IMR-90 (cell line): ENCODE measurements around the gene MEGF11. TPM values are rescaled to one million over a fixed set of nuclear protein-coding genes. Genes with fewer than 3 reads are reported as not detected.

ENCODE experiments used
- ATAC-seq: fragments of 200-7000 bp; cut with Tn5 transposase; 2 replicates; pipeline ENCODE4 v1.9.1; 2020; ENCODE audit warnings: low read depth, mild to moderate bottlenecking, moderate library complexity
- BruUV-seq: library from RNA; stranded (reverse); fragments of 400-500 nt; replicated peaks from 2 replicates; lab custom pipeline; 2021; lab: Mats Ljungman, UMichigan
- CTCF ChIA-PET: fragments of 300-600 bp; formaldehyde crosslinking; extraction: SDS; loops from one replicate; lab custom pipeline; 2021; ENCODE audit warnings: antibody characterized with exemption; lab: Yijun Ruan, JAX
- POLR2A ChIA-PET: fragments of 300-600 bp; sonication (Branson Sonifier 250); formaldehyde crosslinking; loops from one replicate; lab custom pipeline; 2022; ENCODE audit warnings: antibody characterized with exemption; ENCODE audit not compliant: unreplicated experiment; lab: Charles Lee
- DNase-seq: peaks from one replicate; pipeline ENCODE4 v3.0.0; 2013
- H2AFZ ChIP-seq: replicated peaks from 2 replicates; pipeline ENCODE3; 2013; ENCODE audit warnings: low read length, mild to moderate bottlenecking; ENCODE audit not compliant: poor library complexity
- H2AK5ac ChIP-seq: 2 replicates; pipeline ENCODE4 v1.6.1; 2013; ENCODE audit warnings: low read depth, low read length, inconsistent platforms
- H2AK9ac ChIP-seq: replicated peaks from 2 replicates; pipeline ENCODE3; 2013; ENCODE audit warnings: mild to moderate bottlenecking, low read depth, low read length, moderate library complexity; ENCODE audit not compliant: poor library complexity
- H2BK120ac ChIP-seq: 2 replicates; pipeline ENCODE4 v1.6.1; 2013; ENCODE audit warnings: low read depth, low read length, inconsistent platforms
- H2BK15ac ChIP-seq: 3 replicates; pipeline ENCODE4 v1.6.1; 2013; ENCODE audit warnings: low read depth, low read length, inconsistent platforms
- H2BK20ac ChIP-seq: 2 replicates; pipeline ENCODE4 v1.6.1; 2013; ENCODE audit warnings: low read depth, mild to moderate bottlenecking, inconsistent platforms, low read length, moderate library complexity
- H2BK5ac ChIP-seq: 2 replicates; pipeline ENCODE4 v1.6.1; 2013; ENCODE audit warnings: mild to moderate bottlenecking, low read depth, low read length, inconsistent platforms; ENCODE audit not compliant: poor library complexity, severe bottlenecking
- H3K14ac ChIP-seq: replicated peaks from 2 replicates; pipeline ENCODE4 v1.6.1; 2013; ENCODE audit warnings: low read depth, low read length, inconsistent platforms
- H3K18ac ChIP-seq: 2 replicates; pipeline ENCODE4 v1.6.1; 2013; ENCODE audit warnings: low read depth, low read length, control low read depth
- H3K23ac ChIP-seq: 2 replicates; pipeline ENCODE4 v1.6.1; 2013; ENCODE audit warnings: low read depth, low read length, inconsistent platforms
- H3K27ac ChIP-seq: 2 replicates; pipeline ENCODE4 v1.5.1; 2013; ENCODE audit warnings: mild to moderate bottlenecking, control low read depth, low read length; ENCODE audit not compliant: insufficient read depth
- H3K27me3 ChIP-seq: 2 replicates; pipeline ENCODE4 v1.6.1; 2013; ENCODE audit warnings: low read length; ENCODE audit not compliant: control insufficient read depth, insufficient read depth
- H3K36me3 ChIP-seq: 2 replicates; pipeline ENCODE4 v1.6.1; 2013; ENCODE audit warnings: low read length, mixed read lengths; ENCODE audit not compliant: control insufficient read depth, insufficient read depth
- H3K4ac ChIP-seq: 2 replicates; pipeline ENCODE4 v1.6.1; 2013; ENCODE audit warnings: low read depth, low read length, inconsistent platforms
- H3K4me1 ChIP-seq: 2 replicates; pipeline ENCODE4 v1.6.1; 2013; ENCODE audit warnings: low read length, mixed read lengths; ENCODE audit not compliant: control insufficient read depth, insufficient read depth
- H3K4me2 ChIP-seq: 2 replicates; pipeline ENCODE4 v1.6.1; 2013; ENCODE audit warnings: low read depth, mild to moderate bottlenecking, control low read depth, low read length, moderate library complexity
- H3K4me3 ChIP-seq: 2 replicates; pipeline ENCODE4 v1.5.1; 2013; ENCODE audit warnings: low read depth, mild to moderate bottlenecking, control low read depth, low read length, moderate library complexity; ENCODE audit not compliant: insufficient read depth
- H3K56ac ChIP-seq: 2 replicates; pipeline ENCODE4 v1.6.1; 2013; ENCODE audit warnings: low read length, inconsistent platforms; ENCODE audit not compliant: insufficient read depth; ENCODE audit errors: extremely low read depth
- H3K79me1 ChIP-seq, 2 experiments: 2 replicates each; pipeline ENCODE4 v1.6.1; 2013; ENCODE audit warnings: low read length in 2 of 2, inconsistent platforms in 1 of 2, low read depth in 1 of 2
- H3K9ac ChIP-seq: 2 replicates; pipeline ENCODE4 v1.6.1; 2013; ENCODE audit warnings: low read depth, low read length, control low read depth
- H3K9me1 ChIP-seq: 2 replicates; pipeline ENCODE4 v1.6.1; 2013; ENCODE audit warnings: low read length, inconsistent platforms; ENCODE audit not compliant: insufficient read depth
- H3K9me3 ChIP-seq: 2 replicates; pipeline ENCODE4 v1.6.1; 2013; ENCODE audit warnings: low read length; ENCODE audit not compliant: control insufficient read depth, insufficient read depth
- H4K20me1 ChIP-seq: 2 replicates; pipeline ENCODE4 v1.6.1; 2013; ENCODE audit warnings: low read length, inconsistent platforms; ENCODE audit not compliant: insufficient read depth
- H4K5ac ChIP-seq: 2 replicates; pipeline ENCODE4 v1.6.1; 2013; ENCODE audit warnings: mild to moderate bottlenecking, low read depth, low read length, control low read depth
- H4K8ac ChIP-seq, 2 experiments: 2 replicates each; pipeline ENCODE4 v1.6.1; 2013; ENCODE audit warnings: low read depth in 2 of 2, low read length in 2 of 2, control low read depth in 1 of 2, inconsistent platforms in 1 of 2
- H4K91ac ChIP-seq: 2 replicates; pipeline ENCODE4 v1.6.1; 2013; ENCODE audit warnings: low read depth, low read length, inconsistent platforms; ENCODE audit not compliant: insufficient read depth
- BHLHE40 ChIP-seq: fragments of 150-350 bp; IDR thresholded peaks from 2 replicates; pipeline ENCODE4 v1.6.1; 2016; ENCODE audit warnings: mild to moderate bottlenecking, low read depth, low read length
- CHD1 ChIP-seq: IDR thresholded peaks from 2 replicates; pipeline ENCODE4 v1.6.1; 2012; ENCODE audit warnings: low read depth, low read length, improper control_type of control experiment
- CTCF ChIP-seq: conservative IDR thresholded peaks from 2 replicates; pipeline ENCODE4 v1.5.1; 2012; ENCODE audit warnings: mild to moderate bottlenecking, low read depth, low read length, improper control_type of control experiment
- FOS ChIP-seq: fragments of 150-350 bp; IDR thresholded peaks from 2 replicates; pipeline ENCODE4 v1.6.1; 2016; ENCODE audit warnings: low read depth, low read length
- MAZ ChIP-seq: IDR thresholded peaks from 2 replicates; pipeline ENCODE4 v1.6.1; 2012; ENCODE audit warnings: low read depth, mild to moderate bottlenecking, low read length, improper control_type of control experiment, moderate library complexity, borderline replicate concordance
- MXI1 ChIP-seq: IDR thresholded peaks from 2 replicates; pipeline ENCODE4 v1.6.1; 2012; ENCODE audit warnings: low read depth, mild to moderate bottlenecking, low read length, moderate library complexity, borderline replicate concordance
- POLR2A ChIP-seq: IDR thresholded peaks from 2 replicates; pipeline ENCODE4 v1.6.1; 2012; ENCODE audit warnings: mild to moderate bottlenecking, low read depth, low read length
- RAD21 ChIP-seq: IDR thresholded peaks from 2 replicates; pipeline ENCODE4 v1.6.1; 2012; ENCODE audit warnings: low read length, improper control_type of control experiment
- RCOR1 ChIP-seq: IDR thresholded peaks from 2 replicates; pipeline ENCODE4 v1.6.1; 2012; ENCODE audit warnings: mild to moderate bottlenecking, low read length, improper control_type of control experiment; ENCODE audit not compliant: insufficient replicate concordance
- RFX5 ChIP-seq: IDR thresholded peaks from 2 replicates; pipeline ENCODE4 v1.8.0; 2012; ENCODE audit warnings: low read depth, mild to moderate bottlenecking, low read length, moderate library complexity
- USF2 ChIP-seq: fragments of 150-350 bp; IDR thresholded peaks from 2 replicates; pipeline ENCODE4 v1.6.1; 2017; ENCODE audit warnings: mild to moderate bottlenecking, antibody characterized with exemption, low read length, low read depth
- dilution Hi-C: fragments of 300-500 bp; cut with HindIII; formaldehyde crosslinking; loops from one replicate; pipeline ENCODE4 v1.14.3; 2018; ENCODE audit warnings: low sequenced_read_pairs; ENCODE audit not compliant: unreplicated experiment
- in situ Hi-C: fragments of 300-500 bp; cut with MboI; formaldehyde crosslinking; loops from 3 replicates; pipeline ENCODE4 v1.14.3; 2019; ENCODE audit warnings: low sequenced_read_pairs, inconsistent platforms, mixed read lengths
- intact Hi-C: fragments of 100-400 bp; cut with micrococcal nuclease; formaldehyde crosslinking; loops from 2 replicates; pipeline ENCODE4 v1.10.0; 2022
- polyA plus RNA-seq, 3 experiments: library from polyadenylated mRNA; depleted of rRNA; stranded (reverse); fragments of >200 nt; gene quantifications; 2 replicates each; pipeline ENCODE4 v1.2.3, GENCODE V29; 2012; ENCODE audit warnings: low replicate concordance in 1 of 3
- total RNA-seq: library from RNA; depleted of rRNA; stranded (reverse); fragments of >200 nt; gene quantifications from 2 replicates; pipeline ENCODE4 v1.2.3, GENCODE V29; 2012

MEGF11 gene
- total and polyA plus RNA-seq, 2 of the 4 experiments (the other 2 are of a cell fraction): not detected

DNA sequence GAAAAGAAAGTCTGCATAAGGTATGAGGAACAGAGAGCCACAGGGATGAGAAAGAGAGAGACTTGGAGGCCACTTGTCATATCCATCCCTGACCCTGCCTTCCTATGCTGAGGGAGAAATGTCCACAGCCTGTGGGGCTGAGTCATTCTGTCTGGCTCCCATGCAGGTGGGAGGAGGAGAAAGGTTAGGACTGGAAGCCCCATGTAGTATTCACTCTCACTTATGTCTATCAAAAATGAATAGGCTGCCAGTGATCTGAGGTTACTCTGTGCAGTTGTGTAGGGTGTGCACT, 313.0 kb downstream of the MEGF11 start:
- Histone ChIP-seq H3K14ac (no peak overlapping the region), H3K23ac (no peak overlapping the region), H3K9me1 (peaks cover 3% of the 10 kb centered on the region; the same call in 1 of the 2 replicates), H3K27ac (no peak overlapping the region), H4K20me1 (no peaks in the 10 kb centered on the region; the same call in 1 of the 2 replicates), H3K9ac (no peak overlapping the region), H2BK15ac (no peak overlapping the region), H3K36me3 (no peaks in the 10 kb centered on the region), H2AK5ac (no peak overlapping the region), H3K4me1 (peaks cover 6% of the 10 kb centered on the region), H3K56ac (no peak overlapping the region), H2AK9ac (no peak overlapping the region), H4K8ac (no peak overlapping the region), H3K79me1 (no peaks in the 10 kb centered on the region), H3K4me2 (no peak overlapping the region), H2AFZ (no peak overlapping the region), H3K18ac (no peak overlapping the region), H2BK120ac (no peak overlapping the region), H2BK5ac (no peak overlapping the region), H2BK20ac (no peak overlapping the region), H3K4me3 (no peak overlapping the region), H4K91ac (no peak overlapping the region), H3K27me3 (peaks cover 12% of the 10 kb centered on the region), H3K9me3 (no peaks in the 10 kb centered on the region), H3K4ac (no peak overlapping the region), H4K5ac (no peak overlapping the region)
- dilution Hi-C loops (no loop called here), in situ Hi-C loops (no loop called here), intact Hi-C loops (no loop called here)
- ChIA-PET POLR2A (no interaction called here), CTCF (no interaction called here)
- ATAC-seq (no peak), DNase-seq (peak; percentile 13)
- TF ChIP-seq MXI1 (no peak), RAD21 (no peak), RFX5 (no peak), POLR2A (no peak), RCOR1 (no peak), MAZ (no peak), CTCF (no peak), BHLHE40 (no peak), USF2 (no peak), CHD1 (no peak), FOS (no peak)
- BruUV-seq: no TSS peak
